ENCODE measurements around the gene CCDC8.

DNA sequence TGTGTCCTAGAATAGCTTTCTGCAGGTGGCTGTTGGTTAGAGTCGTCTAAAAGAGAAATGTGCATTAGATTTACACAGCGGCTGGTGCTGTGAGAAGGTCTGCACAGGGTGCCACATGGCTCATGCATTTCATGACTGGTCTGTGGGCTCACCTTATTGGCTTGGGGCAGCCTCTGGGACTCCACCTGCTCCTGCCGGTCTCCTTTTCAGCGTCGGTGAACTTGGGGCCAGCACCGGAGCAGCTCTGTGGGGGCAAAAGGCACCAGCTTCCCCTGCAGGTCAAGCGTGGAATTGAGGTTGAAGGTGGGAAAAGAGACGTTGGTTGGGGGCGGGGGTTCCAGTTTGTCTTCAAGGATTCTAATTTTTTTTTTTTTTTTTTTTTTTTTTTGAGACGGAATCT is 18.5 kb upstream of the CCDC8 start:
- TF ChIP-seq, protein P1, sequence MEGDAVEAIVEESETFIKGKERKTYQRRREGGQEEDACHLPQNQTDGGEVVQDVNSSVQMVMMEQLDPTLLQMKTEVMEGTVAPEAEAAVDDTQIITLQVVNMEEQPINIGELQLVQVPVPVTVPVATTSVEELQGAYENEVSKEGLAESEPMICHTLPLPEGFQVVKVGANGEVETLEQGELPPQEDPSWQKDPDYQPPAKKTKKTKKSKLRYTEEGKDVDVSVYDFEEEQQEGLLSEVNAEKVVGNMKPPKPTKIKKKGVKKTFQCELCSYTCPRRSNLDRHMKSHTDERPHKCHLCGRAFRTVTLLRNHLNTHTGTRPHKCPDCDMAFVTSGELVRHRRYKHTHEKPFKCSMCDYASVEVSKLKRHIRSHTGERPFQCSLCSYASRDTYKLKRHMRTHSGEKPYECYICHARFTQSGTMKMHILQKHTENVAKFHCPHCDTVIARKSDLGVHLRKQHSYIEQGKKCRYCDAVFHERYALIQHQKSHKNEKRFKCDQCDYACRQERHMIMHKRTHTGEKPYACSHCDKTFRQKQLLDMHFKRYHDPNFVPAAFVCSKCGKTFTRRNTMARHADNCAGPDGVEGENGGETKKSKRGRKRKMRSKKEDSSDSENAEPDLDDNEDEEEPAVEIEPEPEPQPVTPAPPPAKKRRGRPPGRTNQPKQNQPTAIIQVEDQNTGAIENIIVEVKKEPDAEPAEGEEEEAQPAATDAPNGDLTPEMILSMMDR (IDR thresholded peaks at IDR 0.05), result no peak
- TF ChIP-seq POLR2A (IDR thresholded peaks at IDR 0.05), result no peak
